NCI-H2081 (cell line): ENCODE data around the gene ANTXR1.

Source experiments
- DNase-seq, 2 experiments: peaks; one replicate each; lab custom pipeline; 2025; lab: John Stamatoyannopoulos, UW

Gene ANTXR1

GRCh38 chr2:69073928-69074570 lies 61.1 kb downstream of the ANTXR1 start:
- DNase-seq = no peak

GRCh38 chr2:69074918-69075317 lies 61.9 kb downstream of the ANTXR1 start:
- no peak for DNase-seq

GRCh38 chr2:69075486-69075885 lies 62.5 kb downstream of the ANTXR1 start:
- no peak for DNase-seq

- no peak for DNase-seq
These were observed 63.6 kb downstream of the ANTXR1 start for GRCh38 chr2:69076601-69077000.

- DNase-seq = no peak
These were observed 64.4 kb downstream of the ANTXR1 start for GRCh38 chr2:69077252-69077950.

GRCh38 chr2:69080071-69080470 lies 67.1 kb downstream of the ANTXR1 start:
- DNase-seq = no peak

- DNase-seq = no peak
These were observed 68.1 kb downstream of the ANTXR1 start for GRCh38 chr2:69081001-69081580.

- DNase-seq = no peak
These were observed 68.8 kb downstream of the ANTXR1 start for GRCh38 chr2:69081757-69082156.

GRCh38 chr2:69082430-69082997 lies 69.5 kb downstream of the ANTXR1 start:
- peak; percentile 8 to 47 for DNase-seq

- DNase-seq = no peak
These were observed 70.3 kb downstream of the ANTXR1 start for GRCh38 chr2:69083235-69083748.

GRCh38 chr2:69084492-69084891 lies 71.5 kb downstream of the ANTXR1 start:
- no peak for DNase-seq

GRCh38 chr2:69086466-69086865 lies 73.5 kb downstream of the ANTXR1 start:
- peak in 1 of 2 experiments; percentile 0 for DNase-seq

- DNase-seq = no peak
These were observed 74.4 kb downstream of the ANTXR1 start for GRCh38 chr2:69087211-69087911.

- DNase-seq = no peak
These were observed 74.9 kb downstream of the ANTXR1 start for GRCh38 chr2:69087912-69088240.

GRCh38 chr2:69088466-69088865 lies 75.5 kb downstream of the ANTXR1 start:
- DNase-seq = no peak

- DNase-seq = no peak
These were observed 76.3 kb downstream of the ANTXR1 start for GRCh38 chr2:69089266-69089665.

GRCh38 chr2:69089998-69090397 lies 77.0 kb downstream of the ANTXR1 start:
- no peak for DNase-seq

- no peak for DNase-seq
These were observed 77.8 kb downstream of the ANTXR1 start for GRCh38 chr2:69090820-69091219.

GRCh38 chr2:69092857-69093256 lies 79.9 kb downstream of the ANTXR1 start:
- DNase-seq = no peak

GRCh38 chr2:69095305-69095704 lies 82.3 kb downstream of the ANTXR1 start:
- DNase-seq = no peak

GRCh38 chr2:69096326-69097095 lies 83.5 kb downstream of the ANTXR1 start:
- DNase-seq = no peak
